ENCODE measurements around the gene MED25.
A peak's percentile ranks its signal among the peaks of the same experiment; 100 is the strongest.

Gene MED25

DNA sequence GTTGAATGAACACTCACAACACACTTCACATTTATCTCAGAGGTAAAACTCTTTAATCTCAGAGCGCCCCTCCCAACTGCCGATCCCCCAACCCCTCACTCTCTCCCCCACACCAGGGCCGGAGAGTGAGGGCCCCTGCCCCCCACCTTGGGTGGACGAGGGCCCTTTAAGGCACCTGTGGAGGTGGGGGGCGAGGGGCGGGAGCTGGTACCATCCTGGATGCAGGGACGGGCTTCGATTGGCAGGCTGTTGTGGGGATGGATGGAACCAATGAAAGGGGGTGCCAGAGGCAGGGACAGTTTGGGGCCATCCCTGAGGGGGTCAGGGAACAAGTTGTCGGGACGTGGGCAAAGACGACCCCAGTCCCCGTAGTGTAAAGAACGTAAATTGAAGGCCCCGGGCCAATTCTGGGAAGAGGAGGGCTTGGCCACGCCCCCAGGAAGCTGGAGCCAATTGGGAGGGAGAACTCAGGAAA is 51.0 kb downstream of the MED25 start:
- Histone ChIP-seq H3K4me1 (ENCODE audit: insufficient read depth, low read length, poor library complexity, severe bottlenecking) (peaks cover 43% of the 10 kb centered on the region), H3K79me2 (ENCODE audit: insufficient read depth, low read length) (peaks cover 39% of the 10 kb centered on the region), H3K27me3 (ENCODE audit: insufficient read depth, low read length, poor library complexity, severe bottlenecking) (no peaks in the 10 kb centered on the region), H4K20me1 (ENCODE audit: insufficient read depth, low read length, poor library complexity, severe bottlenecking) (peaks cover 27% of the 10 kb centered on the region), H3K9me3 (ENCODE audit: insufficient read depth, low read depth, low read length) (no peaks in the 10 kb centered on the region), H3K4me3 (ENCODE audit: low read length, poor library complexity, severe bottlenecking) (peak overlapping the region; percentile 87), H3K9me2 (replicated peaks; ENCODE audit: low read depth, low read length) (no peaks in the 10 kb centered on the region), H3K9ac (ENCODE audit: low read depth, low read length, poor library complexity, severe bottlenecking) (peak overlapping the region; percentile 52), H3K4me2 (ENCODE audit: low read depth, low read length, poor library complexity, severe bottlenecking) (peak overlapping the region; percentile 98), H3F3A (ENCODE audit: low read depth) (no peaks in the 10 kb centered on the region), H2AFZ (ENCODE audit: low read length) (peak overlapping the region; percentile 72; the same call in 1 of the 2 replicates), H3K36me3 (ENCODE audit: insufficient read depth, low read length) (peaks cover 8% of the 10 kb centered on the region; the same call in 1 of the 2 replicates)
- TF ChIP-seq EZH2phosphoT487 (IDR thresholded peaks at IDR 0.05; ENCODE audit: borderline replicate concordance): no peak
- no peak for TF ChIP-seq CTCF (conservative IDR thresholded peaks at IDR 0.05; ENCODE audit: low read length)

GRCh38 chr19:49869484-49870308 is 51.6 kb downstream of the MED25 start:
- H2AFZ ChIP-seq (ENCODE audit: low read length): peak overlapping the region; percentile 86
- peak overlapping the region; percentile 87 for H3K4me3 ChIP-seq (ENCODE audit: low read length, poor library complexity, severe bottlenecking)
- H3K9ac ChIP-seq (ENCODE audit: low read depth, low read length, poor library complexity, severe bottlenecking): peak overlapping the region; percentile 76
- H3F3A ChIP-seq (ENCODE audit: low read depth): no peaks in the 10 kb centered on the region
- H3K4me2 ChIP-seq (ENCODE audit: low read depth, low read length, poor library complexity, severe bottlenecking): peak overlapping the region; percentile 98
- no peaks in the 10 kb centered on the region for H3K9me3 ChIP-seq (ENCODE audit: insufficient read depth, low read depth, low read length)
- peaks cover 38% of the 10 kb centered on the region for H3K79me2 ChIP-seq (ENCODE audit: insufficient read depth, low read length)
- TF ChIP-seq CTCF (conservative IDR thresholded peaks at IDR 0.05; ENCODE audit: low read length): no peak
- TF ChIP-seq EZH2phosphoT487 (IDR thresholded peaks at IDR 0.05; ENCODE audit: borderline replicate concordance): no peak
- peaks cover 21% of the 10 kb centered on the region for H4K20me1 ChIP-seq (ENCODE audit: insufficient read depth, low read length, poor library complexity, severe bottlenecking)
- peaks cover 1% of the 10 kb centered on the region; the same call in 1 of the 2 replicates for H3K36me3 ChIP-seq (ENCODE audit: insufficient read depth, low read length)
- H3K9me2 ChIP-seq (replicated peaks; ENCODE audit: low read depth, low read length): no peaks in the 10 kb centered on the region
- peaks cover 43% of the 10 kb centered on the region for H3K4me1 ChIP-seq (ENCODE audit: insufficient read depth, low read length, poor library complexity, severe bottlenecking)
- H3K27me3 ChIP-seq (ENCODE audit: insufficient read depth, low read length, poor library complexity, severe bottlenecking): no peaks in the 10 kb centered on the region

GRCh38 chr19:49870309-49870901 is 52.3 kb downstream of the MED25 start:
- H3K79me2 ChIP-seq (ENCODE audit: insufficient read depth, low read length): peaks cover 38% of the 10 kb centered on the region
- peak overlapping the region; percentile 86; the same call in 1 of the 2 replicates for H2AFZ ChIP-seq (ENCODE audit: low read length)
- H3K27me3 ChIP-seq (ENCODE audit: insufficient read depth, low read length, poor library complexity, severe bottlenecking): no peaks in the 10 kb centered on the region

More at GRCh38 chr19:49870309-49870901, 52.3 kb downstream of the MED25 start:
- no peaks in the 10 kb centered on the region for H3K9me2 ChIP-seq (replicated peaks; ENCODE audit: low read depth, low read length)
- H3K4me3 ChIP-seq (ENCODE audit: low read length, poor library complexity, severe bottlenecking): peak overlapping the region; percentile 87
- H3K36me3 ChIP-seq (ENCODE audit: insufficient read depth, low read length): no peaks in the 10 kb centered on the region
- TF ChIP-seq EZH2phosphoT487 (IDR thresholded peaks at IDR 0.05; ENCODE audit: borderline replicate concordance): no peak
- no peak for TF ChIP-seq CTCF (conservative IDR thresholded peaks at IDR 0.05; ENCODE audit: low read length)
- peak overlapping the region; percentile 76 for H3K9ac ChIP-seq (ENCODE audit: low read depth, low read length, poor library complexity, severe bottlenecking)
- peaks cover 15% of the 10 kb centered on the region for H4K20me1 ChIP-seq (ENCODE audit: insufficient read depth, low read length, poor library complexity, severe bottlenecking)
- H3K4me1 ChIP-seq (ENCODE audit: insufficient read depth, low read length, poor library complexity, severe bottlenecking): peaks cover 42% of the 10 kb centered on the region
- H3K9me3 ChIP-seq (ENCODE audit: insufficient read depth, low read depth, low read length): no peaks in the 10 kb centered on the region
- H3K4me2 ChIP-seq (ENCODE audit: low read depth, low read length, poor library complexity, severe bottlenecking): peak overlapping the region; percentile 94
- no peaks in the 10 kb centered on the region for H3F3A ChIP-seq (ENCODE audit: low read depth)

All from Loucy (cell line).